HepG2 (cell line): Measurements from ENCODE around the gene PHKB. TPM values are rescaled to one million over a fixed set of nuclear protein-coding genes. Genes with fewer than 3 reads are reported as not detected.

ENCODE experiments used
- ATAC-seq: fragments of 200-7000 bp; cut with Tn5 transposase; 3 replicates; pipeline ENCODE4 v1.9.1; 2020; ENCODE audit warnings: mild to moderate bottlenecking, moderate library complexity
- BruUV-seq: library from RNA; stranded (reverse); fragments of 400-500 nt; replicated peaks from 2 replicates; lab custom pipeline; 2021; lab: Mats Ljungman, UMichigan
- CTCF ChIA-PET: fragments of 300-600 bp; formaldehyde crosslinking; extraction: SDS; loops from one replicate; lab custom pipeline; 2021; ENCODE audit warnings: low total read pairs, inconsistent platforms, low intra/inter-chr PET ratio; lab: Yijun Ruan, JAX
- POLR2A ChIA-PET: fragments of 350-600 bp; sonication (Branson Sonifier 250); formaldehyde crosslinking; loops from one replicate; lab custom pipeline; 2020; ENCODE audit warnings: antibody characterized with exemption, inconsistent platforms; lab: Yijun Ruan, JAX
- DNase-seq: peaks from one replicate; pipeline ENCODE4 v3.0.0-alpha.2; 2015; ENCODE audit warnings: low spot score
- FAIRE-seq: peaks from 3 replicates; lab custom pipeline; 2011; peaks lifted over from hg19 to GRCh38; lab: Jason Lieb, UNC
- H2AFZ ChIP-seq: one replicate; pipeline ENCODE4 v1.6.1; 2011; ENCODE audit warnings: low read length, inconsistent platforms
- H3K27ac ChIP-seq: fragments of 300-600 bp; 3 replicates; pipeline ENCODE4 v1.8.0; 2011; ENCODE audit warnings: mixed run types, mild to moderate bottlenecking, mixed read lengths, low read length, inconsistent platforms; ENCODE audit not compliant: insufficient read depth; ENCODE audit errors: extremely low read length
- H3K27me3 ChIP-seq, 2 experiments: fragments of 200-600 bp in 1 of 2; 2 replicates in 1 of 2; 3 replicates in 1 of 2; pipeline versions ENCODE4 v1.6.0 to v1.8.0; 2011; ENCODE audit warnings: low read length in 2 of 2, mild to moderate bottlenecking in 2 of 2, moderate library complexity in 2 of 2, inconsistent platforms in 1 of 2; ENCODE audit not compliant: insufficient read depth in 2 of 2, control insufficient read depth in 1 of 2
- H3K36me3 ChIP-seq, 2 experiments: fragments of 200-600 bp in 1 of 2; replicated peaks in 1 of 2; 2 replicates in 1 of 2; 3 replicates in 1 of 2; pipeline versions ENCODE4 v1.5.1 to v1.8.0; 2011; ENCODE audit warnings: low read length in 2 of 2, inconsistent platforms in 1 of 2; ENCODE audit not compliant: insufficient read depth in 2 of 2, control insufficient read depth in 1 of 2
- H3K4me1 ChIP-seq: 2 replicates; pipeline ENCODE4 v1.5.1; 2012; ENCODE audit warnings: low read length, inconsistent platforms; ENCODE audit not compliant: insufficient read depth
- H3K4me2 ChIP-seq: 2 replicates; pipeline ENCODE4 v1.6.0; 2011; ENCODE audit warnings: low read depth, low read length, inconsistent platforms
- H3K4me3 ChIP-seq, 3 experiments: fragments of 200-600 bp in 1 of 3; sonication (generic), shearing (Covaris generic) in 1 of 3; replicated peaks in 1 of 3; 2 replicates each; pipeline ENCODE4 v1.5.1; 2011 to 2016; ENCODE audit warnings: low read length in 3 of 3, inconsistent platforms in 2 of 3, low read depth in 2 of 3, mild to moderate bottlenecking in 2 of 3, control low read depth in 1 of 3, mixed read lengths in 1 of 3; ENCODE audit not compliant: insufficient read depth in 1 of 3
- H3K79me2 ChIP-seq: one replicate; pipeline ENCODE4 v1.6.1; 2011; ENCODE audit warnings: low read length, inconsistent platforms; ENCODE audit not compliant: insufficient read depth
- H3K9ac ChIP-seq: 2 replicates; pipeline ENCODE4 v1.6.0; 2011; ENCODE audit warnings: mild to moderate bottlenecking, low read depth, low read length, inconsistent platforms; ENCODE audit not compliant: insufficient read depth
- H3K9me3 ChIP-seq: 2 replicates; pipeline ENCODE4 v1.5.1; 2012; ENCODE audit warnings: mild to moderate bottlenecking, low read length
- H4K20me1 ChIP-seq: 2 replicates; pipeline ENCODE4 v1.6.0; 2011; ENCODE audit warnings: inconsistent platforms, mild to moderate bottlenecking, low read length, moderate library complexity; ENCODE audit not compliant: insufficient read depth
- EP300 ChIP-seq, 3 experiments: sonication (generic) in 1 of 3; formaldehyde crosslinking in 1 of 3; IDR thresholded peaks; 2 replicates each; pipeline versions ENCODE4 v1.5.1 to v1.6.1; 2011 to 2020; ENCODE audit warnings: low read depth in 2 of 3, low read length in 2 of 3, borderline replicate concordance in 1 of 3, improper control_type of control experiment in 1 of 3, mild to moderate bottlenecking in 1 of 3, missing genetic modification reagents in 1 of 3, moderate library complexity in 1 of 3
- ESRRA ChIP-seq: sonication (generic); formaldehyde crosslinking; IDR thresholded peaks from 2 replicates; pipeline ENCODE4 v1.5.1; 2020; ENCODE audit warnings: mild to moderate bottlenecking, low read depth, missing genetic modification reagents
- FOXM1 ChIP-seq: sonication (generic); formaldehyde crosslinking; IDR thresholded peaks from 2 replicates; pipeline ENCODE4 v1.5.0; 2020; ENCODE audit warnings: missing genetic modification reagents
- GTF3A ChIP-seq: sonication (generic); formaldehyde crosslinking; conservative IDR thresholded peaks from 2 replicates; pipeline ENCODE4 v1.4.0; 2020; ENCODE audit warnings: mild to moderate bottlenecking, missing genetic modification reagents
- HDAC2 ChIP-seq: sonication (generic); formaldehyde crosslinking; IDR thresholded peaks from 2 replicates; pipeline ENCODE4 v1.4.0; 2020; ENCODE audit warnings: missing genetic modification reagents
- PAX8 ChIP-seq: sonication (generic); formaldehyde crosslinking; IDR thresholded peaks from 2 replicates; pipeline ENCODE4 v1.8.0; 2022; ENCODE audit warnings: mild to moderate bottlenecking, missing genetic modification reagents, borderline replicate concordance
- SALL1 ChIP-seq: sonication (generic); formaldehyde crosslinking; IDR thresholded peaks from 2 replicates; pipeline ENCODE4 v1.8.0; 2022; ENCODE audit warnings: mild to moderate bottlenecking, missing genetic modification reagents
- ZBTB20 ChIP-seq: sonication (generic); formaldehyde crosslinking; IDR thresholded peaks from 2 replicates; pipeline ENCODE4 v1.8.1; 2023; ENCODE audit warnings: missing genetic modification reagents, low read depth, mild to moderate bottlenecking, borderline replicate concordance
- ZNF225 ChIP-seq: sonication (generic); formaldehyde crosslinking; IDR thresholded peaks from 2 replicates; pipeline ENCODE4 v1.4.0; 2020; ENCODE audit warnings: mild to moderate bottlenecking, missing genetic modification reagents
- ZNF317 ChIP-seq: sonication (generic); formaldehyde crosslinking; IDR thresholded peaks from 2 replicates; pipeline ENCODE4 v1.5.0; 2020; ENCODE audit warnings: mild to moderate bottlenecking, missing genetic modification reagents
- ZNF326 ChIP-seq: sonication (generic); formaldehyde crosslinking; IDR thresholded peaks from 2 replicates; pipeline ENCODE4 v1.4.0; 2020; ENCODE audit warnings: missing genetic modification reagents, borderline replicate concordance
- ZNF747 ChIP-seq: sonication (generic); formaldehyde crosslinking; IDR thresholded peaks from 2 replicates; pipeline ENCODE4 v1.8.1; 2023; ENCODE audit warnings: missing genetic modification reagents, mild to moderate bottlenecking, borderline replicate concordance
- WGBS: methylation state at CpG from one replicate; pipeline ENCODE4 v1.1.6; 2017; ENCODE audit warnings: low lambda C conversion rate; 5-methylcytosine and 5-hydroxymethylcytosine counted together
- in situ Hi-C: cut with HindIII; loops from 2 replicates; pipeline ENCODE4 v1.10.0; 2017; ENCODE audit warnings: low pct_unique_long_range_greater_than_20kb; ENCODE audit not compliant: extremely low pct_ligation_motif_present
- intact Hi-C: fragments of 100-400 bp; cut with micrococcal nuclease; formaldehyde crosslinking; loops from one replicate; pipeline ENCODE4 v1.10.0; 2022; ENCODE audit not compliant: unreplicated experiment
- polyA plus RNA-seq, 8 experiments: library from polyadenylated mRNA; depleted of rRNA in 3 of 8; stranded (reverse) in 7 of 8; unstranded in 1 of 8; fragments of >200 nt; fragmentation: Illumina TruSeq in 4 of 8; extraction: Trizol in 4 of 8; gene quantifications; 2 replicates each; pipeline versions ENCODE4 v1.2.1 to v1.2.3, GENCODE V29; 2011 to 2016; ENCODE audit warnings: low read depth in 4 of 8, missing spikeins in 1 of 8, mixed read lengths in 1 of 8; ENCODE audit not compliant: insufficient read depth in 1 of 8
- total RNA-seq, 5 experiments: library from RNA; depleted of rRNA; stranded (reverse); fragments of >200 nt; fragmentation: Illumina TruSeq; extraction: Trizol; gene quantifications; 2 replicates each; pipeline ENCODE4 v1.2.3, GENCODE V29; 2016; ENCODE audit warnings: low read depth in 1 of 5
- TF ChIP-seq, protein P1 (sequence below): sonication (generic); formaldehyde crosslinking; IDR thresholded peaks from 2 replicates; pipeline ENCODE4 v1.8.1; 2023; ENCODE audit warnings: missing genetic modification reagents, mild to moderate bottlenecking, borderline replicate concordance
- TF ChIP-seq, protein P2 (sequence below): IDR thresholded peaks from 2 replicates; pipeline ENCODE4 v1.6.1; 2012; ENCODE audit warnings: low read length, improper control_type of control experiment
- TF ChIP-seq, protein P3 (sequence below): sonication (generic); formaldehyde crosslinking; IDR thresholded peaks from 2 replicates; pipeline ENCODE4 v1.8.0; 2022; ENCODE audit warnings: mild to moderate bottlenecking, missing genetic modification reagents, moderate library complexity
- TF ChIP-seq, protein P4 (sequence below): sonication (generic); formaldehyde crosslinking; conservative IDR thresholded peaks from 2 replicates; pipeline ENCODE4 v1.8.0; 2022; ENCODE audit warnings: low read depth, missing genetic modification reagents
- TF ChIP-seq, protein P5 (sequence below): sonication (generic); formaldehyde crosslinking; IDR thresholded peaks from 2 replicates; pipeline ENCODE4 v1.4.0; 2020; ENCODE audit warnings: mild to moderate bottlenecking, missing genetic modification reagents

The PHKB gene
- total and polyA plus RNA-seq, 2 of the 13 experiments (the other 11 are each of a cell fraction or from before 2014, with no cell fraction given): 66.0 to 80.8 TPM

DNA sequence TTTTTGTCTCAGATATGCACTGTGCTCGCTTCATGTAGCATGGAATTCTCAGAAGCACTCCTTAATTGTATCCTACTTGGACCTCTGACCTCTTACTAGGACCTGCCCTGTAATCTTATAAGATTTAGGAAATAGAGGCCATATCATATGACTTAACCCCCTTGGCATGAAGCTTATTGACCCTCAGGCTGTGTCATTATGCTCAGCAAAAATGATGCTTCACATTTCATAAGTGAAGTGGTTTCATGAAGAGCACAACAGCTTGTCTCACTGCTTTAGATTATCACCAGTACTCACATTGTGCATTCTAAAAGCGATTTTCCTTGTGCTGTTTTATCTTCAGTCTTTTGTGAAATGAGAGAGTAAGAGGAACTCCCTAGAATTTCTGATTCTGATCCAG, 6.4 kb downstream of the PHKB start:
- H3K4me1 ChIP-seq: peaks cover 66% of the 10 kb centered on the region
- H3K79me2 ChIP-seq: peaks cover 50% of the 10 kb centered on the region
- H3K9me3 ChIP-seq: no peaks in the 10 kb centered on the region
- no peak overlapping the region for H3K27ac ChIP-seq
- no peaks in the 10 kb centered on the region for H4K20me1 ChIP-seq
- intact Hi-C loops: no loop called here
- no peak overlapping the region for H2AFZ ChIP-seq
- FAIRE-seq (no peak), DNase-seq (no peak), ATAC-seq (no peak)
- no peak overlapping the region for H3K4me3 ChIP-seq
- BruUV-seq: no TSS peak
- in situ Hi-C loops: no loop called here
- no peak overlapping the region for H3K9ac ChIP-seq
- H3K4me2 ChIP-seq: no peak overlapping the region
- H3K36me3 ChIP-seq: peaks cover 1 to 8% of the 10 kb centered on the region in 2 experiments; a peak in 3 of 5 replicates
- WGBS: 99% methylated on average over 2 of the region's 2 CpGs
- H3K27me3 ChIP-seq: no peaks in the 10 kb centered on the region
- ChIA-PET POLR2A (interaction anchor here (0.8 kb wide), 1 partner anchor 14 kb away, joined by 3 read pairs; no protein-coding TSS in a partner anchor), CTCF (no interaction called here)
- TF ChIP-seq GTF3A (no peak), ZNF326 (CRISPR knock-in tag) (no peak), PAX8 (CRISPR knock-in tag) (no peak), FOXM1 (no peak), HDAC2 (CRISPR knock-in tag) (no peak), ZBTB20 (no peak), ESRRA (CRISPR knock-in tag) (no peak), SALL1 (no peak), ZNF747 (CRISPR knock-in tag) (no peak), ZNF225 (CRISPR knock-in tag) (no peak), ZNF317 (CRISPR knock-in tag) (no peak), EP300 (IDR thresholded peaks at IDR 0.05; ENCODE audit: low read depth in 2 of 2, low read length in 2 of 2) (no peak), EP300 (CRISPR knock-in tag; IDR thresholded peaks at IDR 0.05; ENCODE audit: borderline replicate concordance) (no peak)
- TF ChIP-seq, protein P1, sequence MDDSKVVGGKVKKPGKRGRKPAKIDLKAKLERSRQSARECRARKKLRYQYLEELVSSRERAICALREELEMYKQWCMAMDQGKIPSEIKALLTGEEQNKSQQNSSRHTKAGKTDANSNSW (CRISPR knock-in tag): no peak
- TF ChIP-seq, protein P2, sequence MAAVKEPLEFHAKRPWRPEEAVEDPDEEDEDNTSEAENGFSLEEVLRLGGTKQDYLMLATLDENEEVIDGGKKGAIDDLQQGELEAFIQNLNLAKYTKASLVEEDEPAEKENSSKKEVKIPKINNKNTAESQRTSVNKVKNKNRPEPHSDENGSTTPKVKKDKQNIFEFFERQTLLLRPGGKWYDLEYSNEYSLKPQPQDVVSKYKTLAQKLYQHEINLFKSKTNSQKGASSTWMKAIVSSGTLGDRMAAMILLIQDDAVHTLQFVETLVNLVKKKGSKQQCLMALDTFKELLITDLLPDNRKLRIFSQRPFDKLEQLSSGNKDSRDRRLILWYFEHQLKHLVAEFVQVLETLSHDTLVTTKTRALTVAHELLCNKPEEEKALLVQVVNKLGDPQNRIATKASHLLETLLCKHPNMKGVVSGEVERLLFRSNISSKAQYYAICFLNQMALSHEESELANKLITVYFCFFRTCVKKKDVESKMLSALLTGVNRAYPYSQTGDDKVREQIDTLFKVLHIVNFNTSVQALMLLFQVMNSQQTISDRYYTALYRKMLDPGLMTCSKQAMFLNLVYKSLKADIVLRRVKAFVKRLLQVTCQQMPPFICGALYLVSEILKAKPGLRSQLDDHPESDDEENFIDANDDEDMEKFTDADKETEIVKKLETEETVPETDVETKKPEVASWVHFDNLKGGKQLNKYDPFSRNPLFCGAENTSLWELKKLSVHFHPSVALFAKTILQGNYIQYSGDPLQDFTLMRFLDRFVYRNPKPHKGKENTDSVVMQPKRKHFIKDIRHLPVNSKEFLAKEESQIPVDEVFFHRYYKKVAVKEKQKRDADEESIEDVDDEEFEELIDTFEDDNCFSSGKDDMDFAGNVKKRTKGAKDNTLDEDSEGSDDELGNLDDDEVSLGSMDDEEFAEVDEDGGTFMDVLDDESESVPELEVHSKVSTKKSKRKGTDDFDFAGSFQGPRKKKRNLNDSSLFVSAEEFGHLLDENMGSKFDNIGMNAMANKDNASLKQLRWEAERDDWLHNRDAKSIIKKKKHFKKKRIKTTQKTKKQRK: no peak
- TF ChIP-seq, protein P3, sequence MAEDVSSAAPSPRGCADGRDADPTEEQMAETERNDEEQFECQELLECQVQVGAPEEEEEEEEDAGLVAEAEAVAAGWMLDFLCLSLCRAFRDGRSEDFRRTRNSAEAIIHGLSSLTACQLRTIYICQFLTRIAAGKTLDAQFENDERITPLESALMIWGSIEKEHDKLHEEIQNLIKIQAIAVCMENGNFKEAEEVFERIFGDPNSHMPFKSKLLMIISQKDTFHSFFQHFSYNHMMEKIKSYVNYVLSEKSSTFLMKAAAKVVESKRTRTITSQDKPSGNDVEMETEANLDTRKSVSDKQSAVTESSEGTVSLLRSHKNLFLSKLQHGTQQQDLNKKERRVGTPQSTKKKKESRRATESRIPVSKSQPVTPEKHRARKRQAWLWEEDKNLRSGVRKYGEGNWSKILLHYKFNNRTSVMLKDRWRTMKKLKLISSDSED (CRISPR knock-in tag): no peak
- TF ChIP-seq, protein P4, sequence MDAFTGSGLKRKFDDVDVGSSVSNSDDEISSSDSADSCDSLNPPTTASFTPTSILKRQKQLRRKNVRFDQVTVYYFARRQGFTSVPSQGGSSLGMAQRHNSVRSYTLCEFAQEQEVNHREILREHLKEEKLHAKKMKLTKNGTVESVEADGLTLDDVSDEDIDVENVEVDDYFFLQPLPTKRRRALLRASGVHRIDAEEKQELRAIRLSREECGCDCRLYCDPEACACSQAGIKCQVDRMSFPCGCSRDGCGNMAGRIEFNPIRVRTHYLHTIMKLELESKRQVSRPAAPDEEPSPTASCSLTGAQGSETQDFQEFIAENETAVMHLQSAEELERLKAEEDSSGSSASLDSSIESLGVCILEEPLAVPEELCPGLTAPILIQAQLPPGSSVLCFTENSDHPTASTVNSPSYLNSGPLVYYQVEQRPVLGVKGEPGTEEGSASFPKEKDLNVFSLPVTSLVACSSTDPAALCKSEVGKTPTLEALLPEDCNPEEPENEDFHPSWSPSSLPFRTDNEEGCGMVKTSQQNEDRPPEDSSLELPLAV (CRISPR knock-in tag): no peak
- TF ChIP-seq, protein P5, sequence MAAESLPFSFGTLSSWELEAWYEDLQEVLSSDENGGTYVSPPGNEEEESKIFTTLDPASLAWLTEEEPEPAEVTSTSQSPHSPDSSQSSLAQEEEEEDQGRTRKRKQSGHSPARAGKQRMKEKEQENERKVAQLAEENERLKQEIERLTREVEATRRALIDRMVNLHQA (CRISPR knock-in tag): no peak
